Activated CD4-positive, CD25-positive, alpha-beta regulatory T cell (primary cell): ENCODE measurements around the gene C2orf42.
A peak's percentile ranks its signal among the peaks of the same experiment; 100 is the strongest.
"Not testable (repeated sequence)": the region's sequence is repeated elsewhere in the genome, so short reads cannot be mapped to it uniquely, and the experiment has no call there.

Experiments used
- DNase-seq, 4 experiments: peaks; one replicate each; lab custom pipeline; 2025; lab: John Stamatoyannopoulos, UW

C2orf42 gene

GRCh38 chr2:70169654-70170245 lies 21.1 kb downstream of the C2orf42 start:
- DNase-seq = not testable (repeated sequence)

GRCh38 chr2:70161069-70161534 lies 29.7 kb downstream of the C2orf42 start:
- no peak for DNase-seq

- no peak for DNase-seq
Observed at GRCh38 chr2:70160545-70160944, 30.3 kb downstream of the C2orf42 start.

- DNase-seq = not testable (repeated sequence)
Observed at GRCh38 chr2:70149130-70149686, 41.6 kb downstream of the C2orf42 start.

- not testable (repeated sequence) for DNase-seq
Observed at GRCh38 chr2:70148211-70148760, 42.5 kb downstream of the C2orf42 start.

- DNase-seq = no peak
Observed at GRCh38 chr2:70145851-70146739, 44.7 kb downstream of the C2orf42 start.

GRCh38 chr2:70145144-70145490 lies 45.7 kb downstream of the C2orf42 start:
- DNase-seq = no peak

- DNase-seq = no peak
Observed at GRCh38 chr2:70144443-70145143, 46.2 kb downstream of the C2orf42 start.

- DNase-seq = peak in 2 of 4 experiments; percentile 10 to 21
Observed at GRCh38 chr2:70143314-70144150, 47.3 kb downstream of the C2orf42 start.

- peak; percentile 98 to 100 (median 99) for DNase-seq
Observed at GRCh38 chr2:70142590-70143313, 48.1 kb downstream of the C2orf42 start.

GRCh38 chr2:70141902-70142589 lies 48.8 kb downstream of the C2orf42 start:
- peak; percentile 68 to 72 (median 69) for DNase-seq

GRCh38 chr2:70141212-70141901 lies 49.5 kb downstream of the C2orf42 start:
- DNase-seq = peak in 3 of 4 experiments; percentile 23 to 38 (median 37)

GRCh38 chr2:70140791-70141211 lies 50.0 kb downstream of the C2orf42 start:
- DNase-seq = no peak

GRCh38 chr2:70134323-70134983 lies 56.4 kb downstream of the C2orf42 start:
- not testable (repeated sequence) for DNase-seq

GRCh38 chr2:70133491-70134322 lies 57.1 kb downstream of the C2orf42 start:
- DNase-seq = no peak

- DNase-seq = no peak
Observed at GRCh38 chr2:70133127-70133452, 57.7 kb downstream of the C2orf42 start.

GRCh38 chr2:70132244-70133126 lies 58.3 kb downstream of the C2orf42 start:
- peak in 1 of 4 experiments; percentile 18 for DNase-seq
